ENCODE results near the gene DGKG. TPM values are rescaled to one million over a fixed set of nuclear protein-coding genes. Genes with fewer than 3 reads are reported as not detected.

DGKG gene
- total RNA-seq, 5 donors from 2014 or later (not counting 1 experiment from before 2014, with no cell fraction given), result 0.03 to 0.10 TPM; not detected in 3

DNA sequence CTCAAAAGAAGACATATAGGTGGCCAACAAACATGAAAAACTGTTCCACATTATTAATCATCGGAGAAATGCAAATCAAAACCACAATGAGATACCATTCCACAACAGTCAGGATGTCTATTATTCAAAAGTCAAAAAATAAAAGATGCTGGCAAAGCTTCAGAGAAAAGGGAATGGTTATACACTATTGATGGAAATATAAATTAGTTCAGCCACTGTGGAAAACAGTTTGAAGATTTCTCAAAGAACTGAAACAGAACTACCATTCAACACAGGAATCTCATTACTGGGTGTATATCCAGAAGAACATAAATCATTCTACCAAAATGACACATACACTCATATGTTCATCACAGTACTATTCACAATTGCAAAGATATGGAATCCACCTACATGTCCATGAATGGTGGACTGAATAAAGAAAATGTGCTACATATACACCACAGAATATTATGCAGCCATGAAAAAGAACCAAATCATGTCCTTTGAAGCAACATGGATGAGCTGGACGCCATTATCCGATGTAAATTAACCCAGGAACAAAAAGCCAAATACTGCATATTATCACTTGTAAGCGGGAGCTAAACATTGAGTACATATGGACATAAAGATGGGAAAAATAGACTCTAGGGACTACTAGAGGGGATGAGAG is 32.7 kb upstream of the DGKG start:
- Mint-ChIP-seq H3K27me3 (no peaks in the 10 kb centered on the region), H3K36me3 (no peaks in the 10 kb centered on the region), H3K4me3 (no peak overlapping the region), H3K9me3 (peaks cover 0 to 4% (median 3%) of the 10 kb centered on the region in 3 donors), H3K27ac (no peak overlapping the region), H3K4me1 (no peaks in the 10 kb centered on the region)
- ATAC-seq (replicated peaks in 1 of 4) (no peak), DNase-seq (no peak)
- no CpG with 5 or more reads among the region's 4 CpGs for WGBS (ENCODE audit: insufficient coverage)
- H3K9me3 ChIP-seq, result no peaks in the 10 kb centered on the region
- ChIA-PET POLR2A (no interaction called here), CTCF (interaction anchor here in 1 of 2 donors (0.6 kb wide), 1 partner anchor 69 kb away, joined by 4 read pairs; no protein-coding TSS in a partner anchor)
- H3K36me3 ChIP-seq (ENCODE audit: control insufficient read depth in 2 of 2, extremely low read depth in 1 of 2, insufficient read depth in 1 of 2, low read length in 1 of 2), result no peaks in the 10 kb centered on the region
- no peak overlapping the region for H3K27ac ChIP-seq (ENCODE audit: low read length)
- no peak overlapping the region for H3K4me3 ChIP-seq (ENCODE audit: control insufficient read depth in 1 of 2, extremely low read depth in 1 of 2, low read length in 1 of 2)
- no peaks in the 10 kb centered on the region for H3K27me3 ChIP-seq (replicated peaks in 1 of 2; ENCODE audit: control insufficient read depth in 2 of 2, extremely low read depth in 1 of 2, insufficient read depth in 2 of 2, low read length in 1 of 2)
- H3K4me1 ChIP-seq (ENCODE audit: control insufficient read depth in 1 of 2, extremely low read depth in 1 of 2, insufficient read depth in 2 of 2, low read length in 2 of 2), result no peaks in the 10 kb centered on the region

- no peak overlapping the region for H3K27ac Mint-ChIP-seq
- WGBS (ENCODE audit: insufficient coverage), result 89% methylated on average over 1 of the region's 4 CpGs
Measured at GRCh38 chr3:186386883-186387560, 25.0 kb upstream of the DGKG start.

GRCh38 chr3:186385856-186386602 is 24.0 kb upstream of the DGKG start:
- Mint-ChIP-seq H3K4me1 (no peaks in the 10 kb centered on the region), H3K9me3 (no peaks in the 10 kb centered on the region), H3K36me3 (no peaks in the 10 kb centered on the region), H3K4me3 (no peak overlapping the region), H3K27ac (no peak overlapping the region), H3K27me3 (peaks cover 1 to 7% of the 10 kb centered on the region in 2 donors)
- no peak for DNase-seq
- 92% methylated on average over 2 of the region's 5 CpGs for WGBS (ENCODE audit: insufficient coverage)
- ATAC-seq (replicated peaks in 1 of 4), result no peak
- no peak overlapping the region for H3K27ac ChIP-seq (ENCODE audit: low read length)
- H3K4me3 ChIP-seq (ENCODE audit: control insufficient read depth in 1 of 2, extremely low read depth in 1 of 2, low read length in 1 of 2), result no peak overlapping the region
- peaks cover 0 to 4% of the 10 kb centered on the region in 2 experiments for H3K4me1 ChIP-seq (ENCODE audit: control insufficient read depth in 1 of 2, extremely low read depth in 1 of 2, insufficient read depth in 2 of 2, low read length in 2 of 2)
- peaks cover 0 to 6% of the 10 kb centered on the region in 2 experiments for H3K27me3 ChIP-seq (replicated peaks in 1 of 2; ENCODE audit: control insufficient read depth in 2 of 2, extremely low read depth in 1 of 2, insufficient read depth in 2 of 2, low read length in 1 of 2)
- ChIA-PET CTCF (no interaction called here), POLR2A (no interaction called here)
- H3K36me3 ChIP-seq (ENCODE audit: control insufficient read depth in 2 of 2, extremely low read depth in 1 of 2, insufficient read depth in 1 of 2, low read length in 1 of 2), result no peaks in the 10 kb centered on the region
- H3K9me3 ChIP-seq, result no peaks in the 10 kb centered on the region

More at GRCh38 chr3:186386883-186387560, 25.0 kb upstream of the DGKG start:
- Mint-ChIP-seq H3K4me1 (no peaks in the 10 kb centered on the region), H3K36me3 (no peaks in the 10 kb centered on the region), H3K9me3 (no peaks in the 10 kb centered on the region), H3K4me3 (no peak overlapping the region), H3K27me3 (peaks cover 1 to 7% of the 10 kb centered on the region in 2 donors)
- Histone ChIP-seq H3K4me1 (ENCODE audit: control insufficient read depth in 1 of 2, extremely low read depth in 1 of 2, insufficient read depth in 2 of 2, low read length in 2 of 2) (no peaks in the 10 kb centered on the region), H3K36me3 (ENCODE audit: control insufficient read depth in 2 of 2, extremely low read depth in 1 of 2, insufficient read depth in 1 of 2, low read length in 1 of 2) (no peaks in the 10 kb centered on the region), H3K27me3 (replicated peaks in 1 of 2; ENCODE audit: control insufficient read depth in 2 of 2, extremely low read depth in 1 of 2, insufficient read depth in 2 of 2, low read length in 1 of 2) (peaks cover 0 to 6% of the 10 kb centered on the region in 2 experiments), H3K4me3 (ENCODE audit: control insufficient read depth in 1 of 2, extremely low read depth in 1 of 2, low read length in 1 of 2) (no peak overlapping the region), H3K27ac (ENCODE audit: low read length) (no peak overlapping the region), H3K9me3 (no peaks in the 10 kb centered on the region)
- no peak for DNase-seq
- ATAC-seq (replicated peaks in 1 of 4), result no peak
- POLR2A ChIA-PET, result no interaction called here
- CTCF ChIA-PET, result no interaction called here

DNA sequence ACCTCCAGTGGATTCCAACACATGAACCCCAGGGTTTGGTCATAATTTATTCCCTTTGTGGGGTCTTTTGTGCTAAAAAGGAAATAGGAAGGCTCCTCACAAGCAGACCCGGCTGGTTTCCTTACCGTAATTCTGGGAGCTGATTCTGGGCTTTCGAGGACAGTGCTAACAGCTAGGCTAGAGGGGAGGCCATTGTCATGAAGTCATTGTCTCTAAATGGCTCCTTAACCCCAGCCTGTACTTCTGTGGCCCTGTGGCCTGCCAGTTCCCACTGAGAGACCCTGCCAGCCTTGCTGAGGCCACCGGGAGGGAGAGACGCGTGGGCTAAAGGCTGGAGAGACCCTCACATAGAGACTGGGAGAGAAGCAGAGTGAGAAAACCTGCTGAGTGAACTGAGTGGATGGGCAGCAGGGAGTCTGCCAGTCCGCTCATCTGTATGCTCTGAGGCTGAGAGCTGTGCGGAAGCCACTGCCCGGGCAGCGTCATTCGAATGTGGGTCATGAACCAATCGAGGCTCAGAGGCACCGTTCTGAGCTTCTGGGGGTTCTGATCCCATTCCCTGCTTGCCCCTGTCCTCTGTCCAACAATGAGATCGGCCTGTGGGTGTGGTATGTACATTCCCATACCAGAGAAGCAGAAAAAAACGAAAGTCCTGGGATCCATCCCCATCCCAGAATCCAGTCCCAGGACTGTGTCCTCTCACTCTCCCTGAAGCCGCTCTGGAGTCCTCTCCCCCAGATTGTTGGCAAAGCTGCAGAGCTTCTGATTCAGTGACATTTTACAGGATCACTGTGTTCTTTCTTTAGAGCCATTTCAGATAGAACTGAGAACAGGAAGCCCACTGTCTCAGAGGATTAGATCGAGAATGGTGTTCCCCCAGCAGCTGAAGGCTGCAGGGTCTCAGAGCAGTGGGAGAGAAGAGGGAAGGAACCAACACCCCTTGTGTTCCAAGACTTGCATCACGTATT is 21.3 kb upstream of the DGKG start:
- Histone ChIP-seq H3K27me3 (replicated peaks in 1 of 2; ENCODE audit: control insufficient read depth in 2 of 2, extremely low read depth in 1 of 2, insufficient read depth in 2 of 2, low read length in 1 of 2) (peaks cover 0 to 6% of the 10 kb centered on the region in 2 experiments), H3K36me3 (ENCODE audit: control insufficient read depth in 2 of 2, extremely low read depth in 1 of 2, insufficient read depth in 1 of 2, low read length in 1 of 2) (no peaks in the 10 kb centered on the region), H3K27ac (ENCODE audit: low read length) (no peak overlapping the region), H3K4me1 (ENCODE audit: control insufficient read depth in 1 of 2, extremely low read depth in 1 of 2, insufficient read depth in 2 of 2, low read length in 2 of 2) (peaks cover 0 to 4% of the 10 kb centered on the region in 2 experiments), H3K4me3 (ENCODE audit: control insufficient read depth in 1 of 2, extremely low read depth in 1 of 2, low read length in 1 of 2) (no peak overlapping the region), H3K9me3 (no peaks in the 10 kb centered on the region)
- Mint-ChIP-seq H3K9me3 (peaks cover 0 to 4% (median 4%) of the 10 kb centered on the region in 3 donors), H3K27ac (no peak overlapping the region), H3K36me3 (no peaks in the 10 kb centered on the region), H3K4me1 (no peaks in the 10 kb centered on the region), H3K4me3 (no peak overlapping the region), H3K27me3 (peaks cover 7 to 10% of the 10 kb centered on the region in 2 donors)
- DNase-seq (no peak), ATAC-seq (replicated peaks in 1 of 4) (no peak)
- POLR2A ChIA-PET, result no interaction called here
- CTCF ChIA-PET, result no interaction called here
- WGBS (ENCODE audit: insufficient coverage), result 91% methylated on average over 15 of the region's 18 CpGs

DNA sequence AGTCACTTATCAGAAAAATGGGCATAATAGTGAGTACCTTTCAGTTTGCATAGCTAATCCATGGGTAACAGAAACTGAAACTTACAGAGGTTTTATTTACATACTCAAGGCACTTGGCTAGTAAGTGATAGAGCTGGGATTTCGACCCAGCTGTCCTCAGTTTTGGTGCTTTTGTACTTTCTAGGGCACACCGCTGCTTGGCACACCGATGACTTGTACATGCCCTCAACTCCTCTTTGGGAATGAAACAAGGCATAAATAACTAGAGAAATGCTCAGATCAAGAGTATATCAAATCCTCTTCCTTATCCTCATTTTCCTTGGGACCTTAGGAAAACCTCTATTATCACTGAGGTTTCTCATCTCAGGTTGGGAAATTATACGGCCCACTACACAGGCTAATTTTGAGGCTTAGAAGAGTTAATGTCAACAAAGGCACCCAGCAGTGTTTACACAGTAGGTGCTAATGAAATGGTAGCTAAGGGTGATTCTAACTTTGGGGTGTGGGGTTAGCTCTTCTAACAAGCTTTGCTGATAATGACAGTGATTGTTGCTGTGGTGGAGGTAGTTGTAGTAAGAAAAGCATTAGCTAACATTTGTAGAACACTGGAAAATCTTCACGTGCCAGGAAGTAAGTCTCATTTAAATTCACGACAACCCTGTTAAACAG is 20.3 kb upstream of the DGKG start:
- ATAC-seq (replicated peaks in 1 of 4) (no peak), DNase-seq (no peak)
- Histone ChIP-seq H3K4me3 (ENCODE audit: control insufficient read depth in 1 of 2, extremely low read depth in 1 of 2, low read length in 1 of 2) (no peak overlapping the region), H3K4me1 (ENCODE audit: control insufficient read depth in 1 of 2, extremely low read depth in 1 of 2, insufficient read depth in 2 of 2, low read length in 2 of 2) (peaks cover 0 to 4% of the 10 kb centered on the region in 2 experiments), H3K9me3 (no peaks in the 10 kb centered on the region), H3K36me3 (ENCODE audit: control insufficient read depth in 2 of 2, extremely low read depth in 1 of 2, insufficient read depth in 1 of 2, low read length in 1 of 2) (no peaks in the 10 kb centered on the region), H3K27ac (ENCODE audit: low read length) (no peak overlapping the region), H3K27me3 (replicated peaks in 1 of 2; ENCODE audit: control insufficient read depth in 2 of 2, extremely low read depth in 1 of 2, insufficient read depth in 2 of 2, low read length in 1 of 2) (peaks cover 0 to 14% of the 10 kb centered on the region in 2 experiments)
- Mint-ChIP-seq H3K27me3 (peaks cover 11 to 12% of the 10 kb centered on the region in 2 donors), H3K9me3 (peaks cover 0 to 10% (median 5%) of the 10 kb centered on the region in 3 donors), H3K36me3 (no peaks in the 10 kb centered on the region), H3K4me3 (no peak overlapping the region), H3K27ac (no peak overlapping the region), H3K4me1 (no peaks in the 10 kb centered on the region)
- POLR2A ChIA-PET, result no interaction called here
- WGBS (ENCODE audit: insufficient coverage), result 100% methylated on average over 1 of the region's 6 CpGs
- CTCF ChIA-PET, result no interaction called here

All from T-cell (primary cell).